Measurements from ENCODE around the gene LRGUK. TPM values are rescaled to one million over a fixed set of nuclear protein-coding genes. Genes with fewer than 3 reads are reported as not detected.

The LRGUK gene
- total and polyA plus RNA-seq, 2 of the 8 experiments (the other 6 are each of a cell fraction or from before 2014, with no cell fraction given): 1.5 to 3.6 TPM

DNA sequence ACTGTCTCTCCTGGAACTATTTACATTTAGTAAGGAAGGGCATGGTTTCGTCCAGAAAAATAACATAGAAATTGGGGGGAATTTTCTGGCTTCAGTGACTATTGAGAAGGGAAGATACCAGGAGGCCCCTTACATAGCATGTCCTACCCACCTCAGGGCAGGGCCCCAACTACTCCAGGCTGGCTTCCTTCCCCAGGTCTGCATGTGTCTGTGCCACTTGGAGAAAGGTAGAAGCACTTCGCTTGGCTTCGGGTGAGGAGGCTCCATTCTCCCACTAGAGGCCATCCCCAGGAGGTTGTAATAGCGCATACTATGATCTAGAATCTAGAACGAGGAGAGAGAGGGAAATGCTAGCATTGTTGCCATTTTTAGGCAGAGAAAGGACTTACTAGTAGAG, 14.7 kb downstream of the LRGUK start:
- Histone ChIP-seq H2BK20ac (ENCODE audit: low read length) (no peak overlapping the region), H4K20me1 (replicated peaks in 1 of 2; ENCODE audit: control insufficient read depth in 1 of 2, insufficient read depth in 2 of 2, low read length in 2 of 2) (no peaks in the 10 kb centered on the region), H3K23ac (ENCODE audit: insufficient read length) (no peak overlapping the region), H2BK5ac (ENCODE audit: low read depth, low read length) (no peak overlapping the region), H3K4ac (replicated peaks; ENCODE audit: insufficient read length, low read depth, low read length) (no peak overlapping the region), H3K4me3 (ENCODE audit: extremely low read depth in 1 of 4, insufficient read depth in 2 of 4, low read depth in 3 of 4, low read length in 4 of 4) (no peak overlapping the region), H3K18ac (ENCODE audit: extremely low read depth, low read length) (no peak overlapping the region), H2BK15ac (ENCODE audit: low read length) (no peak overlapping the region), H4K5ac (ENCODE audit: insufficient read length, low read depth, low read length) (no peak overlapping the region), H2BK120ac (replicated peaks; ENCODE audit: low read depth, low read length) (no peak overlapping the region), H2BK12ac (ENCODE audit: low read depth, low read length) (no peak overlapping the region), H3K79me1 (ENCODE audit: low read depth, low read length) (no peaks in the 10 kb centered on the region), H3K9me3 (ENCODE audit: insufficient read depth in 2 of 2, low read depth in 1 of 2, low read length in 1 of 2) (no peaks in the 10 kb centered on the region), H3K23me2 (ENCODE audit: low read depth, low read length) (no peaks in the 10 kb centered on the region), H3K4me2 (ENCODE audit: insufficient read depth in 1 of 2, low read depth in 2 of 2, low read length in 2 of 2) (no peak overlapping the region), H3K56ac (replicated peaks; ENCODE audit: insufficient read length, low read depth, low read length) (no peak overlapping the region), H4K91ac (replicated peaks; ENCODE audit: insufficient read length, low read length) (peak overlapping the region; percentile 25), H3K9ac (replicated peaks in 1 of 4; ENCODE audit: extremely low read depth in 1 of 4, low read depth in 3 of 4, low read length in 3 of 4) (no peak overlapping the region), H3K79me2 (ENCODE audit: control insufficient read depth in 1 of 2, insufficient read depth in 2 of 2, low read length in 2 of 2) (no peaks in the 10 kb centered on the region), H2AFZ (ENCODE audit: low read length) (no peak overlapping the region), H3K27ac (ENCODE audit: low read depth, low read length) (no peak overlapping the region), H3K27me3 (replicated peaks in 1 of 4; ENCODE audit: control insufficient read depth in 3 of 4, extremely low read depth in 1 of 4, insufficient read depth in 3 of 4, low read length in 3 of 4) (no peaks in the 10 kb centered on the region), H3K4me1 (replicated peaks in 1 of 4; ENCODE audit: control insufficient read depth in 3 of 4, insufficient read depth in 4 of 4, low read length in 3 of 4) (peaks cover 2 to 6% (median 3%) of the 10 kb centered on the region in 4 experiments; a peak in 3 of 7 replicates), H2AK5ac (ENCODE audit: low read depth, low read length) (no peak overlapping the region), H3K14ac (ENCODE audit: insufficient read length) (no peak overlapping the region), H3K36me3 (ENCODE audit: control insufficient read depth in 2 of 4, insufficient read depth in 4 of 4, low read length in 3 of 4) (no peaks in the 10 kb centered on the region; a peak in 1 of 8 replicates), H4K8ac (ENCODE audit: extremely low read depth, insufficient read depth, low read length) (no peak overlapping the region)
- ChIA-PET CTCF (ENCODE audit: partially characterized antibody) (interaction anchor here (0.5 to 2.5 kb wide), 39 partner anchors 8 to 293 kb away, joined by 3 to 20 read pairs (median 4); partner anchors contain the start of gene LRGUK), POLR2A (ENCODE audit: partially characterized antibody) (interaction anchor here (0.9 to 1.0 kb wide), 5 partner anchors 10 to 93 kb away, joined by 3 to 5 read pairs (median 4); partner anchors contain the start of gene LRGUK)
- TF ChIP-seq RXRA (IDR thresholded peaks at IDR 0.05; ENCODE audit: insufficient read depth, low read depth, low read length): no peak
- TF ChIP-seq, protein P1, sequence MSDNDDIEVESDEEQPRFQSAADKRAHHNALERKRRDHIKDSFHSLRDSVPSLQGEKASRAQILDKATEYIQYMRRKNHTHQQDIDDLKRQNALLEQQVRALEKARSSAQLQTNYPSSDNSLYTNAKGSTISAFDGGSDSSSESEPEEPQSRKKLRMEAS (IDR thresholded peaks at IDR 0.05): no peak
- TF ChIP-seq TAF7 (optimal IDR thresholded peaks at IDR 0.05; ENCODE audit: borderline replicate concordance, low read depth, low read length): no peak
- no peak for TF ChIP-seq PHF8 (conservative IDR thresholded peaks at IDR 0.05; ENCODE audit: low read depth, low read length)
- no peak for TF ChIP-seq SP4 (IDR thresholded peaks at IDR 0.05; ENCODE audit: low read length)
- no peak for TF ChIP-seq SIN3A (conservative IDR thresholded peaks at IDR 0.05 in 1 of 2, IDR thresholded peaks at IDR 0.05 in 1 of 2; ENCODE audit: low read depth in 1 of 2, low read length in 2 of 2)
- TF ChIP-seq, protein P2, sequence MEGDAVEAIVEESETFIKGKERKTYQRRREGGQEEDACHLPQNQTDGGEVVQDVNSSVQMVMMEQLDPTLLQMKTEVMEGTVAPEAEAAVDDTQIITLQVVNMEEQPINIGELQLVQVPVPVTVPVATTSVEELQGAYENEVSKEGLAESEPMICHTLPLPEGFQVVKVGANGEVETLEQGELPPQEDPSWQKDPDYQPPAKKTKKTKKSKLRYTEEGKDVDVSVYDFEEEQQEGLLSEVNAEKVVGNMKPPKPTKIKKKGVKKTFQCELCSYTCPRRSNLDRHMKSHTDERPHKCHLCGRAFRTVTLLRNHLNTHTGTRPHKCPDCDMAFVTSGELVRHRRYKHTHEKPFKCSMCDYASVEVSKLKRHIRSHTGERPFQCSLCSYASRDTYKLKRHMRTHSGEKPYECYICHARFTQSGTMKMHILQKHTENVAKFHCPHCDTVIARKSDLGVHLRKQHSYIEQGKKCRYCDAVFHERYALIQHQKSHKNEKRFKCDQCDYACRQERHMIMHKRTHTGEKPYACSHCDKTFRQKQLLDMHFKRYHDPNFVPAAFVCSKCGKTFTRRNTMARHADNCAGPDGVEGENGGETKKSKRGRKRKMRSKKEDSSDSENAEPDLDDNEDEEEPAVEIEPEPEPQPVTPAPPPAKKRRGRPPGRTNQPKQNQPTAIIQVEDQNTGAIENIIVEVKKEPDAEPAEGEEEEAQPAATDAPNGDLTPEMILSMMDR (IDR thresholded peaks at IDR 0.05; ENCODE audit: control extremely low read depth in 1 of 3, insufficient read depth in 1 of 3, low read depth in 1 of 3, low read length in 3 of 3): no peak
- DNase-seq (ENCODE audit: low read depth in 1 of 2, low spot score in 2 of 2) (no peak), FAIRE-seq (no peak)
- WGBS, 2 experiments (ENCODE audit: extremely low coverage in 1 of 2, insufficient coverage in 1 of 2, insufficient read length in 1 of 2, insufficient replicate concordance in 2 of 2, low coverage in 1 of 2, low lambda C conversion rate in 2 of 2, missing lambda C conversion rate in 1 of 2): 96% methylated on average over 5 of the region's 5 CpGs; no CpG with 5 or more reads in 1 of the 2 experiments
